Endothelial cell of umbilical vein (primary cell): ENCODE data around the gene CLEC4E. TPM values are rescaled to one million over a fixed set of nuclear protein-coding genes. Genes with fewer than 3 reads are reported as not detected.

Experiments used
- BruUV-seq: library from RNA; stranded (reverse); fragments of 400-500 nt; replicated peaks from 2 replicates; lab custom pipeline; 2021; lab: Mats Ljungman, UMichigan
- CTCF ChIA-PET: fragments of 300-600, 350-600 bp; sonication (Branson Sonifier 250); formaldehyde crosslinking; loops from one replicate; lab custom pipeline; 2021; ENCODE audit warnings: antibody characterized with exemption, inconsistent platforms; lab: Charles Lee
- POLR2A ChIA-PET: fragments of 300-600, 350-600 bp; sonication (Branson Sonifier 250); formaldehyde crosslinking; loops from one replicate; lab custom pipeline; 2021; ENCODE audit warnings: antibody characterized with exemption, inconsistent platforms; lab: Charles Lee
- DNase-seq: peaks from one replicate; pipeline ENCODE4 v3.0.0-alpha.2; 2011; ENCODE audit warnings: low read depth, low spot score
- FAIRE-seq: peaks from 2 replicates; lab custom pipeline; 2011; peaks lifted over from hg19 to GRCh38; lab: Jason Lieb, UNC
- H2AFZ ChIP-seq: 2 replicates; pipeline ENCODE4 v1.6.0; 2012; ENCODE audit warnings: low read depth, low read length, control low read depth, inconsistent platforms
- H3K27ac ChIP-seq: 2 replicates; pipeline ENCODE4 v1.5.1; 2011; ENCODE audit warnings: low read depth, mild to moderate bottlenecking, control low read depth, low read length, moderate library complexity; ENCODE audit not compliant: insufficient read depth
- H3K27me3 ChIP-seq, 2 experiments: 2 replicates each; pipeline versions ENCODE4 v1.6.0 to v1.6.1; 2011; ENCODE audit warnings: low read length in 2 of 2, mixed read lengths in 1 of 2; ENCODE audit not compliant: control insufficient read depth in 2 of 2, insufficient read depth in 2 of 2
- H3K36me3 ChIP-seq, 2 experiments: 2 replicates in 1 of 2; 3 replicates in 1 of 2; pipeline ENCODE4 v1.5.1; 2011; ENCODE audit warnings: low read length in 2 of 2, mild to moderate bottlenecking in 1 of 2, moderate library complexity in 1 of 2; ENCODE audit not compliant: control insufficient read depth in 2 of 2, insufficient read depth in 2 of 2; ENCODE audit errors: extremely low read depth in 1 of 2
- H3K4me1 ChIP-seq: 3 replicates; pipeline ENCODE4 v1.5.1; 2011; ENCODE audit warnings: mild to moderate bottlenecking, low read length; ENCODE audit not compliant: control insufficient read depth, insufficient read depth; ENCODE audit errors: extremely low read depth
- H3K4me2 ChIP-seq: 2 replicates; pipeline ENCODE4 v1.6.1; 2011; ENCODE audit warnings: low read length, control low read depth, mixed read lengths; ENCODE audit not compliant: insufficient read depth
- H3K4me3 ChIP-seq, 3 experiments: fragments of 200-600 bp in 1 of 3; sonication (generic), shearing (Covaris generic) in 1 of 3; replicated peaks in 1 of 3; 2 replicates each; pipeline ENCODE4 v1.5.1; 2011 to 2016; ENCODE audit warnings: control low read depth in 3 of 3, low read length in 3 of 3, mild to moderate bottlenecking in 2 of 3, inconsistent platforms in 1 of 3, low read depth in 1 of 3, moderate library complexity in 1 of 3; ENCODE audit not compliant: insufficient read depth in 1 of 3
- H3K79me2 ChIP-seq: 2 replicates; pipeline ENCODE4 v1.6.0; 2012; ENCODE audit warnings: low read length, inconsistent platforms; ENCODE audit not compliant: control insufficient read depth, insufficient read depth
- H3K9ac ChIP-seq: replicated peaks from 2 replicates; pipeline ENCODE3; 2011; ENCODE audit warnings: low read length, control low read depth; ENCODE audit not compliant: insufficient read depth; ENCODE audit errors: extremely low read depth
- H3K9me1 ChIP-seq: replicated peaks from 3 replicates; pipeline ENCODE4 v1.6.0; 2011; ENCODE audit warnings: mild to moderate bottlenecking, low read length; ENCODE audit not compliant: control insufficient read depth, insufficient read depth; ENCODE audit errors: extremely low read depth
- H3K9me3 ChIP-seq: replicated peaks from 2 replicates; pipeline ENCODE4 v1.5.1; 2012; ENCODE audit warnings: low read length, inconsistent platforms; ENCODE audit not compliant: control insufficient read depth, insufficient read depth
- H4K20me1 ChIP-seq: replicated peaks from 2 replicates; pipeline ENCODE3; 2011; ENCODE audit warnings: mild to moderate bottlenecking, low read length; ENCODE audit not compliant: control insufficient read depth, insufficient read depth; ENCODE audit errors: extremely low read depth
- EZH2 ChIP-seq: IDR thresholded peaks from 2 replicates; pipeline ENCODE4 v1.6.1; 2012; ENCODE audit warnings: borderline replicate concordance, low read depth, mild to moderate bottlenecking, moderate library complexity, low read length, inconsistent platforms; ENCODE audit not compliant: severe bottlenecking
- FOS ChIP-seq: IDR thresholded peaks from 2 replicates; pipeline ENCODE4 v1.6.1; 2011; ENCODE audit warnings: mild to moderate bottlenecking, low read length, moderate library complexity, borderline replicate concordance; ENCODE audit not compliant: insufficient read depth
- GATA2 ChIP-seq: IDR thresholded peaks from 2 replicates; pipeline ENCODE4 v1.7.0; 2011; ENCODE audit warnings: low read depth, mild to moderate bottlenecking, moderate library complexity, mixed read lengths, low read length; ENCODE audit not compliant: insufficient read length, insufficient read depth
- JUN ChIP-seq: IDR thresholded peaks from 2 replicates; pipeline ENCODE4 v1.6.1; 2011; ENCODE audit warnings: borderline replicate concordance, low read depth; ENCODE audit not compliant: insufficient read length, insufficient read depth
- MYC ChIP-seq: IDR thresholded peaks from one replicate; pipeline ENCODE4 v1.6.1; 2011; ENCODE audit warnings: mild to moderate bottlenecking, low read depth, low read length
- POLR2A ChIP-seq: IDR thresholded peaks from 2 replicates; pipeline ENCODE4 v1.6.1; 2012; ENCODE audit warnings: low read depth, mild to moderate bottlenecking, control low read depth, low read length
- POLR2AphosphoS5 ChIP-seq: IDR thresholded peaks from 2 replicates; pipeline ENCODE4 v1.6.1; 2012; ENCODE audit warnings: low read depth, mild to moderate bottlenecking, control low read depth, low read length, moderate library complexity; ENCODE audit not compliant: insufficient read depth
- dilution Hi-C: fragments of 300-500 bp; cut with MboI; formaldehyde crosslinking; loops from one replicate; pipeline ENCODE4 v1.15.0; 2019; ENCODE audit warnings: low sequenced_read_pairs; ENCODE audit not compliant: extremely low pct_ligation_motif_present
- intact Hi-C: fragments of 100-400 bp; cut with micrococcal nuclease; formaldehyde crosslinking; loops from one replicate; pipeline ENCODE4 v1.10.0; 2022
- polyA plus RNA-seq, 4 experiments: library from polyadenylated mRNA; depleted of rRNA in 3 of 4; stranded (reverse) in 3 of 4; unstranded in 1 of 4; fragments of >200 nt; gene quantifications; 2 replicates each; pipeline versions ENCODE4 v1.2.1 to v1.2.3, GENCODE V29; 2011 to 2012; ENCODE audit warnings: missing spikeins in 1 of 4
- total RNA-seq: library from RNA; stranded (reverse); gene quantifications from 2 replicates; pipeline ENCODE4 v1.2.3, GENCODE V29; 2021
- TF ChIP-seq, protein P1 (sequence below), 2 donors: IDR thresholded peaks; 1 replicate in 1 of 2; 2 replicates in 1 of 2; pipeline ENCODE4 v1.5.1; 2011; ENCODE audit warnings: low read length in 2 of 2, mild to moderate bottlenecking in 2 of 2, moderate library complexity in 2 of 2, control low read depth in 1 of 2, inconsistent platforms in 1 of 2, low read depth in 1 of 2; ENCODE audit not compliant: insufficient read depth in 1 of 2; ENCODE audit errors: extremely low read depth in 1 of 2
- TF ChIP-seq, protein P2 (sequence below): IDR thresholded peaks from 2 replicates; pipeline ENCODE4 v1.6.1; 2011; ENCODE audit not compliant: insufficient read depth, insufficient read length

Gene CLEC4E
- total and polyA plus RNA-seq, 2 donors (not counting 3 experiments of a cell fraction or from before 2014, with no cell fraction given), result not detected

GRCh38 chr12:8527250-8528130, 13.2 kb downstream of the CLEC4E start:
- Histone ChIP-seq H3K4me1 (no peaks in the 10 kb centered on the region), H3K36me3 (no peaks in the 10 kb centered on the region), H3K27me3 (no peaks in the 10 kb centered on the region), H3K4me3 (no peak overlapping the region), H3K27ac (no peak overlapping the region), H3K9me3 (no peaks in the 10 kb centered on the region), H3K9me1 (no peaks in the 10 kb centered on the region), H3K9ac (no peak overlapping the region), H3K79me2 (no peaks in the 10 kb centered on the region), H3K4me2 (no peak overlapping the region), H2AFZ (no peak overlapping the region), H4K20me1 (no peaks in the 10 kb centered on the region)
- no TSS peak for BruUV-seq
- intact Hi-C loops (no loop called here), dilution Hi-C loops (no loop called here)
- TF ChIP-seq EZH2 (no peak), JUN (no peak), FOS (no peak), GATA2 (no peak), MYC (no peak), POLR2A (no peak), POLR2AphosphoS5 (no peak)
- TF ChIP-seq, protein P1, sequence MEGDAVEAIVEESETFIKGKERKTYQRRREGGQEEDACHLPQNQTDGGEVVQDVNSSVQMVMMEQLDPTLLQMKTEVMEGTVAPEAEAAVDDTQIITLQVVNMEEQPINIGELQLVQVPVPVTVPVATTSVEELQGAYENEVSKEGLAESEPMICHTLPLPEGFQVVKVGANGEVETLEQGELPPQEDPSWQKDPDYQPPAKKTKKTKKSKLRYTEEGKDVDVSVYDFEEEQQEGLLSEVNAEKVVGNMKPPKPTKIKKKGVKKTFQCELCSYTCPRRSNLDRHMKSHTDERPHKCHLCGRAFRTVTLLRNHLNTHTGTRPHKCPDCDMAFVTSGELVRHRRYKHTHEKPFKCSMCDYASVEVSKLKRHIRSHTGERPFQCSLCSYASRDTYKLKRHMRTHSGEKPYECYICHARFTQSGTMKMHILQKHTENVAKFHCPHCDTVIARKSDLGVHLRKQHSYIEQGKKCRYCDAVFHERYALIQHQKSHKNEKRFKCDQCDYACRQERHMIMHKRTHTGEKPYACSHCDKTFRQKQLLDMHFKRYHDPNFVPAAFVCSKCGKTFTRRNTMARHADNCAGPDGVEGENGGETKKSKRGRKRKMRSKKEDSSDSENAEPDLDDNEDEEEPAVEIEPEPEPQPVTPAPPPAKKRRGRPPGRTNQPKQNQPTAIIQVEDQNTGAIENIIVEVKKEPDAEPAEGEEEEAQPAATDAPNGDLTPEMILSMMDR (IDR thresholded peaks at IDR 0.05; ENCODE audit: extremely low read depth in 1 of 2, insufficient read depth in 1 of 2, low read depth in 1 of 2, low read length in 2 of 2), result no peak
- TF ChIP-seq, protein P2, sequence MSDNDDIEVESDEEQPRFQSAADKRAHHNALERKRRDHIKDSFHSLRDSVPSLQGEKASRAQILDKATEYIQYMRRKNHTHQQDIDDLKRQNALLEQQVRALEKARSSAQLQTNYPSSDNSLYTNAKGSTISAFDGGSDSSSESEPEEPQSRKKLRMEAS, result no peak
- POLR2A ChIA-PET, result no interaction called here
- CTCF ChIA-PET, result interaction anchor here (1.2 kb wide), 1 partner anchor 15 kb away, joined by 3 read pairs; no protein-coding TSS in a partner anchor
- no peak for FAIRE-seq
- no peak for DNase-seq
